Epithelial cell of esophagus (primary cell): Measurements from ENCODE around the gene ZFYVE21.

Source experiments
- DNase-seq: peaks from one replicate; pipeline ENCODE4 v3.0.0; 2010; ENCODE audit warnings: low read depth
- H3K4me3 ChIP-seq: 2 replicates; pipeline ENCODE4 v1.5.1; 2011; ENCODE audit warnings: mild to moderate bottlenecking, low read length, control low read depth
- CTCF ChIP-seq: IDR thresholded peaks from 2 replicates; pipeline ENCODE4 v1.5.1; 2011; ENCODE audit warnings: low read depth, mild to moderate bottlenecking, low read length, control low read depth, inconsistent platforms; ENCODE audit not compliant: insufficient read depth; ENCODE audit errors: missing control alignments

ZFYVE21 gene

DNA sequence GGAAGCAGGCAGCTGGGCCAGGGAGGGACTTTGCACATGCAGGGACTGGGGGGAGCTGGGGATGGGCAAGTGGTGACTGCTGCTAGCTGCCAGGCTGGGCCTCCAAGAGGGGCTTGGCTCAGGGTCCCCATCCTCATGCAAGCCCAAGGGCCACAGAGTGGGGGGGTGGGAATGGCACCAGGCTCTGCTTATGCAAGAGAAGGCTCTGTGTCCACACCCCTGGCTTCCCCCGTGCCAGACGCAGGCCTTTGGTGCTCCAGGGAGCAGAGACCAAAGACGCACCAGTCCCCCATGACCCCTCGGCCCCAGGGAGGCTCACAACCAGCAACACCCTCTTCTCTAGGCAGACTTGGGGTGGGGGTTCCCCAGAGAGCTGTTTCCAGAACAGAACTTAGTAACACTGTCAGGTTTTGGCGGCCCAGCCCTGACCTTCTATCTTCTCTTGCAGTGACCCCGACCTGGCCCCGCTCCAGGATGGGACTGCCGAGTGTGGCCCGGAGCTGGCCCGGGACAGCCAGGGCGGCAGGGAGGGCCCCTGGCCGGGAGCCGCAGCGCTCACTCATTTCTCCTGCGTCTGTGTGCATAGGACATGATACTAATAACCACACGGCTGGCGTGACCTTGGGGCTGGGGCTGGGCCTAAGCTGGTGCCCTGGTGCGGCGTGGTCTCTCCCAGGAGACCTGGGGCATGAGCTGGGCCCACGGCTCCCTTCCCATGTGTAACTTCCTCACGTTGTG, 14.7 kb upstream of the ZFYVE21 start:
- no peak overlapping the region for H3K4me3 ChIP-seq
- no peak for TF ChIP-seq CTCF
- DNase-seq = no peak

GRCh38 chr14:103702095-103702494, 13.5 kb upstream of the ZFYVE21 start:
- H3K4me3 ChIP-seq = no peak overlapping the region
- no peak for TF ChIP-seq CTCF
- DNase-seq = no peak

- no peak for DNase-seq
- TF ChIP-seq CTCF = no peak
- H3K4me3 ChIP-seq = no peak overlapping the region
Observed at GRCh38 chr14:103702497-103703432, 12.8 kb upstream of the ZFYVE21 start.

DNA sequence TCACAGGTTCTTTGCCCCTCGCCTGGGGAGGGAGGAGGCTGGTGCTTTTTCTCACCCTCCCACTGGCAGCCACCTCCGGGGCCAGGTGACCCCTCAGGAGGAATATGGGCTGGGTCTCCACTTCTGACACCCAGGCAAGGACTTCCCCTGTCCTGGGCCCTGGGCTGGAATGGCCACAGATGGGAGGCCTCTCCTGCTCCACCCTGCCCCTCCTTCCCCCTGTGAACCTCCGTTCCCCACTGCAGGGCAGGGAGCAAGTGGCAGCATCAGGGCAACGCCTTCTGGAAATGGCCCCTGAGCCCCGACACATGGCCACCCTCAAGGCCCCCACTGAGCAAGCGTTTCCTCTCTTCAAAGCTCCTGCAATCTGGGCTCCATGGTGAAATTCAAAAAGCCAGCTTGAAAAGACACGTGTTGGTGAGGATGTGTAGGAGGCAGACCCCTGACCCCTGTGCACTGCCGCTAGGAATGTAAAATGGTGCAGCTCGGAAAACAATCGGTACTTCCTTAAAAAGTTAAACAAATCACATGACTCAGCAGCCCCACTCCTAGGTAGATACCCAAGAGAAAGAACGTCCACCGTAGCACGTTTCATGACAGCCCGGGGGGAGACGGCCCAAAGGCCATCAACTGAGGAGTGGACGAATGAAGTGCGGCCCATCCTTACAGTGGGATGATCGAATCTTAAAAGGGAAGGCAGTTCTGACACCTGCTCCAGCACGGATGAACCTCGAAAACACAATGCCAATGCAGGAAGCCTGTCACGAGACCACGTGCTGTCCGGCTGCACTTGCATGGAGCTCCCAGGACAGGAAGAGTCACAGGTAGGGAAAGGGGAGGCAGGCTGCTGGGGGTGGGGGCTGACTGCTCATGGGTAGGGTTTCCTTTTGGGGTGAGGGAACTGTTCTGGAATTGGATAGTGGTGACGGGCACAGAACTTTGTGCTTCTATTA, 11.9 kb upstream of the ZFYVE21 start:
- no peak for TF ChIP-seq CTCF
- no peak overlapping the region for H3K4me3 ChIP-seq

GRCh38 chr14:103704708-103705107, 10.9 kb upstream of the ZFYVE21 start:
- TF ChIP-seq CTCF = no peak

More for the DNA sequence above, 11.9 kb upstream of the ZFYVE21 start:
- DNase-seq = no peak

GRCh38 chr14:103705118-103705503, 10.5 kb upstream of the ZFYVE21 start:
- TF ChIP-seq CTCF = no peak
- peak; percentile 46 for DNase-seq
- H3K4me3 ChIP-seq = no peak overlapping the region

More at GRCh38 chr14:103704708-103705107, 10.9 kb upstream of the ZFYVE21 start:
- no peak overlapping the region for H3K4me3 ChIP-seq
- DNase-seq = no peak
